Measurements from ENCODE around the gene DCBLD2.
A peak's percentile ranks its signal among the peaks of the same experiment; 100 is the strongest.

The DCBLD2 gene

GRCh38 chr3:98901392-98902350, at the start of gene DCBLD2:
Gene DCBLD2, minus strand, starts transcription at chr3:98901695. Its CDS starts 369 bp downstream, at chr3:98901326.
- peak; percentile 98 for DNase-seq (ENCODE audit: extremely low spot score, insufficient read length, low read depth)
- FAIRE-seq, result peak; percentile 96

GRCh38 chr3:98945666-98946065, 44.2 kb upstream of the DCBLD2 start:
- FAIRE-seq, result no peak
- DNase-seq (ENCODE audit: extremely low spot score, insufficient read length, low read depth), result no peak

- FAIRE-seq (no peak), DNase-seq (ENCODE audit: extremely low spot score, insufficient read length, low read depth) (no peak)
Measured at GRCh38 chr3:98945101-98945524, 43.6 kb upstream of the DCBLD2 start.

GRCh38 chr3:98930413-98930812, 28.9 kb upstream of the DCBLD2 start:
- FAIRE-seq, result no peak
- no peak for DNase-seq (ENCODE audit: extremely low spot score, insufficient read length, low read depth)

- no peak for DNase-seq (ENCODE audit: extremely low spot score, insufficient read length, low read depth)
- no peak for FAIRE-seq
Measured at GRCh38 chr3:98921957-98922356, 20.5 kb upstream of the DCBLD2 start.

- FAIRE-seq (no peak), DNase-seq (ENCODE audit: extremely low spot score, insufficient read length, low read depth) (no peak)
Measured at GRCh38 chr3:98920166-98920565, 18.7 kb upstream of the DCBLD2 start.

- DNase-seq (ENCODE audit: extremely low spot score, insufficient read length, low read depth) (no peak), FAIRE-seq (no peak)
Measured at GRCh38 chr3:98918586-98918985, 17.1 kb upstream of the DCBLD2 start.

GRCh38 chr3:98917608-98918007, 16.1 kb upstream of the DCBLD2 start:
- FAIRE-seq (no peak), DNase-seq (ENCODE audit: extremely low spot score, insufficient read length, low read depth) (no peak)

- FAIRE-seq (no peak), DNase-seq (ENCODE audit: extremely low spot score, insufficient read length, low read depth) (no peak)
Measured at GRCh38 chr3:98914210-98915080, 12.9 kb upstream of the DCBLD2 start.

GRCh38 chr3:98912448-98912847, 11.0 kb upstream of the DCBLD2 start:
- DNase-seq (ENCODE audit: extremely low spot score, insufficient read length, low read depth) (no peak), FAIRE-seq (no peak)

GRCh38 chr3:98906230-98906629, 4.7 kb upstream of the DCBLD2 start:
- no peak for DNase-seq (ENCODE audit: extremely low spot score, insufficient read length, low read depth)
- FAIRE-seq, result no peak

- no peak for FAIRE-seq
- DNase-seq (ENCODE audit: extremely low spot score, insufficient read length, low read depth), result no peak
Measured at GRCh38 chr3:98903705-98904481, 2.4 kb upstream of the DCBLD2 start.

GRCh38 chr3:98903099-98903498, 1.6 kb upstream of the DCBLD2 start:
- no peak for FAIRE-seq
- DNase-seq (ENCODE audit: extremely low spot score, insufficient read length, low read depth), result no peak

- peak; percentile 59 for FAIRE-seq
- DNase-seq (ENCODE audit: extremely low spot score, insufficient read length, low read depth), result no peak
Measured at GRCh38 chr3:98902351-98902740, 851 bp upstream of the DCBLD2 start.

- no peak for DNase-seq (ENCODE audit: extremely low spot score, insufficient read length, low read depth)
Measured at GRCh38 chr3:98901119-98901391, 440 bp downstream of the DCBLD2 start.

GRCh38 chr3:98900265-98901118, 1.0 kb downstream of the DCBLD2 start:
- FAIRE-seq (no peak), DNase-seq (ENCODE audit: extremely low spot score, insufficient read length, low read depth) (no peak)

More at GRCh38 chr3:98901119-98901391, 440 bp downstream of the DCBLD2 start:
- no peak for FAIRE-seq

- no peak for FAIRE-seq
- DNase-seq (ENCODE audit: extremely low spot score, insufficient read length, low read depth), result no peak
Measured at GRCh38 chr3:98897701-98898100, 3.8 kb downstream of the DCBLD2 start.

- DNase-seq (ENCODE audit: extremely low spot score, insufficient read length, low read depth) (no peak), FAIRE-seq (no peak)
Measured at GRCh38 chr3:98894791-98895576, 6.5 kb downstream of the DCBLD2 start.

- peak; percentile 12 for FAIRE-seq
- no peak for DNase-seq (ENCODE audit: extremely low spot score, insufficient read length, low read depth)
Measured at GRCh38 chr3:98893740-98894139, 7.8 kb downstream of the DCBLD2 start.

Measured in GM18507 (cell line).